Adrenal gland (tissue), 5 donors: Measurements from ENCODE around the gene TCERG1L.

Source experiments
- POLR2A ChIP-seq, 2 donors: fragments of 450-650 bp; IDR thresholded peaks; one replicate each; pipeline ENCODE4 v1.6.1; 2017; ENCODE audit warnings: antibody characterized with exemption in 2 of 2, mild to moderate bottlenecking in 2 of 2, moderate library complexity in 1 of 2
- TF ChIP-seq, protein P1 (sequence below), 6 experiments: fragments of 450-650 bp in 4 of 6; fragments of 200-600 bp in 2 of 6; sonication (generic) in 1 of 6; IDR thresholded peaks; 1 replicate in 5 of 6; 2 replicates in 1 of 6; pipeline versions ENCODE4 v1.5.1 to v1.8.0; 2016 to 2021; ENCODE audit warnings: antibody characterized with exemption in 6 of 6, mild to moderate bottlenecking in 2 of 6, moderate library complexity in 1 of 6
- donor health status: DM: no; HTN: no; CAD: no.

DNA sequence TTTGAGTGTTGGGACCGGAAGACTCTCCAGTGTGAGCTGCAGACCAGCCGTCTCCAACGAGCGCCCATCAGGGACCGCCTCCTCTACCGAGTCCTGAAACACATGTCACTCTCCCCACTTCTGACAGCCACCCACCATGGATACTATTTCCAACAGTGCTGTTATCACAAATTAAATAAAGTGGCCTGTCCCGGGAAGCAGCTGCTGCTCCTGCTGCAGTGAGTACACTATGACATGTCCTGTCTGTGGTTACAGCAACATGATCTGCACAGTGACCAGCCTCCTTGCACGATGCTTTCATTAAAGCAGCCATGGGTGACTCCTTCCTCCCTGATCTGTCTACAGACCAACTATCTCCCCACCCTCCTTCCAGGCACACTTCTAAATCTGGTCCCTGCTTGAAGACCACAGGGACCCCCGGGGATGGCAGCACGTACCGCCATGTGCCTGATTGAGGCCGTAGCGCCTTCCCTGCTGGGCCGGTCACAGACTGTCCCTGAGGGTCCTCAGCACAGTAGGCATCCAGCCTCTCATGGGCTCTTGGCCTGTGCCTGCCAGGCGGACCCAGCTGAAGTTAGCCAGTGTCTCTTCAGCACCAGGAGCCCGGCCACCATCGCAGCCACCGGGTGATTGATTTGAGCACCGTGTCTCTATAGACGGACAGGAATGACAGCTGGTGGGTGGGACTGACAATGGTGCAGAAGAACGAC, 58.8 kb downstream of the TCERG1L start:
- TF ChIP-seq, protein P1, sequence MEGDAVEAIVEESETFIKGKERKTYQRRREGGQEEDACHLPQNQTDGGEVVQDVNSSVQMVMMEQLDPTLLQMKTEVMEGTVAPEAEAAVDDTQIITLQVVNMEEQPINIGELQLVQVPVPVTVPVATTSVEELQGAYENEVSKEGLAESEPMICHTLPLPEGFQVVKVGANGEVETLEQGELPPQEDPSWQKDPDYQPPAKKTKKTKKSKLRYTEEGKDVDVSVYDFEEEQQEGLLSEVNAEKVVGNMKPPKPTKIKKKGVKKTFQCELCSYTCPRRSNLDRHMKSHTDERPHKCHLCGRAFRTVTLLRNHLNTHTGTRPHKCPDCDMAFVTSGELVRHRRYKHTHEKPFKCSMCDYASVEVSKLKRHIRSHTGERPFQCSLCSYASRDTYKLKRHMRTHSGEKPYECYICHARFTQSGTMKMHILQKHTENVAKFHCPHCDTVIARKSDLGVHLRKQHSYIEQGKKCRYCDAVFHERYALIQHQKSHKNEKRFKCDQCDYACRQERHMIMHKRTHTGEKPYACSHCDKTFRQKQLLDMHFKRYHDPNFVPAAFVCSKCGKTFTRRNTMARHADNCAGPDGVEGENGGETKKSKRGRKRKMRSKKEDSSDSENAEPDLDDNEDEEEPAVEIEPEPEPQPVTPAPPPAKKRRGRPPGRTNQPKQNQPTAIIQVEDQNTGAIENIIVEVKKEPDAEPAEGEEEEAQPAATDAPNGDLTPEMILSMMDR (IDR thresholded peaks at IDR 0.05) = no peak
- TF ChIP-seq POLR2A (IDR thresholded peaks at IDR 0.05) = no peak
